HepG2 (cell line): ENCODE data around the gene TRIM27. TPM values are rescaled to one million over a fixed set of nuclear protein-coding genes. Genes with fewer than 3 reads are reported as not detected.

Experiments used
- ATF3 ChIP-seq: sonication (generic); formaldehyde crosslinking; IDR thresholded peaks from 2 replicates; pipeline ENCODE4 v1.4.0; 2020; ENCODE audit warnings: missing genetic modification reagents
- ATF4 ChIP-seq, 2 experiments: fragments of 450-650 bp in 1 of 2; sonication (generic) in 1 of 2; formaldehyde crosslinking; IDR thresholded peaks; 2 replicates each; pipeline versions ENCODE4 v1.5.0 to v1.8.0; 2020 to 2022; ENCODE audit warnings: mild to moderate bottlenecking in 1 of 2, missing genetic modification reagents in 1 of 2
- CEBPB ChIP-seq: IDR thresholded peaks from 2 replicates; pipeline ENCODE4 v1.6.1; 2011; ENCODE audit warnings: low read depth, low read length, improper control_type of control experiment, borderline replicate concordance
- CREB1 ChIP-seq, 2 experiments: fragments of 450-650 bp in 1 of 2; IDR thresholded peaks; 2 replicates each; pipeline ENCODE4 v1.6.1; 2016 to 2017; ENCODE audit warnings: control low read depth in 1 of 2, mild to moderate bottlenecking in 1 of 2, missing compliant biosample characterization in 1 of 2, missing genetic modification characterization in 1 of 2
- DMTF1 ChIP-seq: sonication (generic); formaldehyde crosslinking; IDR thresholded peaks from 2 replicates; pipeline ENCODE4 v1.4.0; 2020; ENCODE audit warnings: mild to moderate bottlenecking, missing genetic modification reagents
- ELF3 ChIP-seq: IDR thresholded peaks from 2 replicates; pipeline ENCODE4 v1.6.1; 2016; ENCODE audit warnings: missing genetic modification reagents, missing compliant biosample characterization
- ELF4 ChIP-seq: sonication (generic); formaldehyde crosslinking; IDR thresholded peaks from 2 replicates; pipeline ENCODE4 v1.5.0; 2020; ENCODE audit warnings: missing genetic modification reagents, mild to moderate bottlenecking, moderate library complexity, borderline replicate concordance
- EP300 ChIP-seq, 3 experiments: sonication (generic) in 1 of 3; formaldehyde crosslinking in 1 of 3; IDR thresholded peaks; 2 replicates each; pipeline versions ENCODE4 v1.5.1 to v1.6.1; 2011 to 2020; ENCODE audit warnings: low read depth in 2 of 3, low read length in 2 of 3, borderline replicate concordance in 1 of 3, improper control_type of control experiment in 1 of 3, mild to moderate bottlenecking in 1 of 3, missing genetic modification reagents in 1 of 3, moderate library complexity in 1 of 3
- GATAD1 ChIP-seq: IDR thresholded peaks from 2 replicates; pipeline ENCODE4 v1.6.1; 2016; ENCODE audit warnings: missing genetic modification reagents, missing compliant biosample characterization
- JUN ChIP-seq: sonication (generic); formaldehyde crosslinking; IDR thresholded peaks from 2 replicates; pipeline ENCODE4 v1.4.0; 2020; ENCODE audit warnings: mild to moderate bottlenecking, missing genetic modification reagents
- MEIS1 ChIP-seq: sonication (generic); formaldehyde crosslinking; IDR thresholded peaks from 2 replicates; pipeline ENCODE4 v1.9.0; 2021; ENCODE audit warnings: mild to moderate bottlenecking, missing genetic modification reagents, moderate library complexity, borderline replicate concordance
- NR2C2 ChIP-seq: sonication (generic); formaldehyde crosslinking; IDR thresholded peaks from 2 replicates; pipeline ENCODE4 v1.4.0; 2020; ENCODE audit warnings: missing genetic modification reagents, mild to moderate bottlenecking, moderate library complexity, borderline replicate concordance
- PAF1 ChIP-seq: IDR thresholded peaks from 2 replicates; pipeline ENCODE4 v1.6.1; 2016; ENCODE audit warnings: missing genetic modification reagents, missing compliant biosample characterization
- POLR2A ChIP-seq, 2 experiments: IDR thresholded peaks; 2 replicates each; pipeline ENCODE4 v1.6.1; 2011; ENCODE audit warnings: low read depth in 2 of 2, low read length in 2 of 2, mild to moderate bottlenecking in 1 of 2, moderate library complexity in 1 of 2; ENCODE audit not compliant: insufficient read depth in 1 of 2
- PPARG ChIP-seq: conservative IDR thresholded peaks from 2 replicates; pipeline ENCODE4 v1.6.1; 2016; ENCODE audit warnings: missing biosample characterization, missing genetic modification reagents
- PTBP1 ChIP-seq: fragments of 200-400 bp; formaldehyde crosslinking; IDR thresholded peaks from 2 replicates; pipeline ENCODE4 v1.6.1; 2018; ENCODE audit warnings: low read length, low read depth; ENCODE audit not compliant: poor library complexity, severe bottlenecking
- SNAPC2 ChIP-seq: sonication (generic); formaldehyde crosslinking; IDR thresholded peaks from 2 replicates; pipeline ENCODE4 v1.8.1; 2022; ENCODE audit warnings: mild to moderate bottlenecking, missing genetic modification reagents
- SRSF1 ChIP-seq: fragments of 200-400 bp; formaldehyde crosslinking; optimal IDR thresholded peaks from 2 replicates; pipeline ENCODE3; 2017; ENCODE audit warnings: mild to moderate bottlenecking, low read depth, low read length, moderate library complexity
- YEATS2 ChIP-seq: sonication (generic); formaldehyde crosslinking; IDR thresholded peaks from 2 replicates; pipeline ENCODE4 v1.4.0; 2020; ENCODE audit warnings: missing genetic modification reagents, borderline replicate concordance
- ZBTB43 ChIP-seq: sonication (generic); formaldehyde crosslinking; conservative IDR thresholded peaks from 2 replicates; pipeline ENCODE4 v1.4.0; 2020; ENCODE audit warnings: missing genetic modification reagents
- ZNF468 ChIP-seq: sonication (generic); formaldehyde crosslinking; IDR thresholded peaks from 2 replicates; pipeline ENCODE4 v1.8.0; 2022; ENCODE audit warnings: mild to moderate bottlenecking, moderate library complexity, missing genetic modification reagents
- ZNF713 ChIP-seq: sonication (generic); formaldehyde crosslinking; IDR thresholded peaks from 2 replicates; pipeline ENCODE4 v1.4.0; 2020; ENCODE audit warnings: mild to moderate bottlenecking, missing genetic modification reagents
- ZNF841 ChIP-seq: sonication (generic); formaldehyde crosslinking; IDR thresholded peaks from 2 replicates; pipeline ENCODE4 v1.8.1; 2023; ENCODE audit warnings: missing genetic modification reagents, borderline replicate concordance
- polyA plus RNA-seq, 8 experiments: library from polyadenylated mRNA; depleted of rRNA in 3 of 8; stranded (reverse) in 7 of 8; unstranded in 1 of 8; fragments of >200 nt; fragmentation: Illumina TruSeq in 4 of 8; extraction: Trizol in 4 of 8; gene quantifications; 2 replicates each; pipeline versions ENCODE4 v1.2.1 to v1.2.3, GENCODE V29; 2011 to 2016; ENCODE audit warnings: low read depth in 4 of 8, missing spikeins in 1 of 8, mixed read lengths in 1 of 8; ENCODE audit not compliant: insufficient read depth in 1 of 8
- total RNA-seq, 5 experiments: library from RNA; depleted of rRNA; stranded (reverse); fragments of >200 nt; fragmentation: Illumina TruSeq; extraction: Trizol; gene quantifications; 2 replicates each; pipeline ENCODE4 v1.2.3, GENCODE V29; 2016; ENCODE audit warnings: low read depth in 1 of 5

Gene TRIM27
- total and polyA plus RNA-seq, 2 of the 13 experiments (the other 11 are each of a cell fraction or from before 2014, with no cell fraction given) = 88.6 to 112 TPM

GRCh38 chr6:28922004-28922820 lies 1.6 kb downstream of the TRIM27 start (continued):
- TF ChIP-seq EP300 (IDR thresholded peaks at IDR 0.05; ENCODE audit: low read depth in 2 of 2, low read length in 2 of 2) (no peak), EP300 (CRISPR knock-in tag; IDR thresholded peaks at IDR 0.05; ENCODE audit: borderline replicate concordance) (0 out of 2 replicates have a peak, but pooled peaks have one; percentile 17), ATF3 (CRISPR knock-in tag) (peak; percentile 79), ZNF468 (CRISPR knock-in tag) (no peak), ELF4 (CRISPR knock-in tag) (0 out of 2 replicates have a peak, but pooled peaks have one; percentile 42), POLR2A (IDR thresholded peaks at IDR 0.05; ENCODE audit: insufficient read depth in 1 of 2, low read depth in 2 of 2, low read length in 2 of 2) (peak in 1 of 2 experiments; percentile 58; a peak in 3 of 4 replicates), ZNF841 (CRISPR knock-in tag) (no peak), YEATS2 (CRISPR knock-in tag) (no peak; the same call in 1 of the 2 replicates), ZBTB43 (CRISPR knock-in tag) (no peak), ZNF713 (CRISPR knock-in tag) (no peak), SNAPC2 (peak; percentile 72; the same call in 1 of the 2 replicates), JUN (CRISPR knock-in tag) (peak; percentile 82), PPARG (CRISPR knock-in tag) (0 out of 2 replicates have a peak, but pooled peaks have one; percentile 4), CREB1 (IDR thresholded peaks at IDR 0.05) (peak; percentile 60; the same call in 1 of the 2 replicates), CREB1 (CRISPR knock-in tag; IDR thresholded peaks at IDR 0.05) (peak; percentile 5; the same call in 1 of the 2 replicates), NR2C2 (CRISPR knock-in tag) (0 out of 2 replicates have a peak, but pooled peaks have one; percentile 17), PTBP1 (no peak), GATAD1 (peak; percentile 10; the same call in 1 of the 2 replicates), PAF1 (CRISPR knock-in tag) (0 out of 2 replicates have a peak, but pooled peaks have one; percentile 35), SRSF1 (no peak), ELF3 (peak; percentile 42; the same call in 1 of the 2 replicates), MEIS1 (CRISPR knock-in tag) (peak; percentile 70; the same call in 1 of the 2 replicates), DMTF1 (0 out of 2 replicates have a peak, but pooled peaks have one; percentile 53), CEBPB (no peak), ATF4 (CRISPR knock-in tag; IDR thresholded peaks at IDR 0.05) (peak in 1 of 2 experiments; percentile 58; a peak in 2 of 4 replicates)
